Lower leg skin (tissue), 4 donors: ENCODE data around the gene YTHDF1. TPM values are rescaled to one million over a fixed set of nuclear protein-coding genes. Genes with fewer than 3 reads are reported as not detected.

Experiments
- DNase-seq, 2 donors: peaks; one replicate each; pipeline ENCODE4 v3.0.0-alpha.2; 2019; ENCODE audit warnings: low spot score in 2 of 2
- H3K4me3 ChIP-seq: fragments of 200-600 bp; sonication (generic); 2 replicates; pipeline ENCODE4 v1.5.1; 2017; ENCODE audit warnings: mild to moderate bottlenecking, low read depth; ENCODE audit not compliant: poor library complexity, severe bottlenecking
- CTCF ChIP-seq, 3 donors: fragments of 450-650 bp; IDR thresholded peaks; one replicate each; pipeline ENCODE4 v1.5.1; 2016; ENCODE audit warnings: antibody characterized with exemption in 3 of 3, mild to moderate bottlenecking in 3 of 3, moderate library complexity in 2 of 3
- POLR2A ChIP-seq, 2 donors: fragments of 450-650 bp; IDR thresholded peaks; one replicate each; pipeline ENCODE4 v1.6.1; 2016 to 2017; ENCODE audit warnings: antibody characterized with exemption in 2 of 2, mild to moderate bottlenecking in 1 of 2, moderate library complexity in 1 of 2
- WGBS, 2 donors: methylation state at CpG; one replicate each; pipeline ENCODE4 v1.1.5; 2018; 5-methylcytosine and 5-hydroxymethylcytosine counted together
- intact Hi-C: fragments of 100-400 bp; cut with DNase I; formaldehyde crosslinking; loops from one replicate; pipeline ENCODE4 v1.15.0; 2023; ENCODE audit warnings: low total_unique reads
- total RNA-seq, 4 donors: library from RNA; depleted of rRNA; stranded (reverse); fragments of >200 nt; gene quantifications; one replicate each; pipeline ENCODE4 v1.1.0, GENCODE V29; 2016

The YTHDF1 gene
- total RNA-seq, 4 donors from 2014 or later: 28.1 to 32.2 (median 30.6) TPM

DNA sequence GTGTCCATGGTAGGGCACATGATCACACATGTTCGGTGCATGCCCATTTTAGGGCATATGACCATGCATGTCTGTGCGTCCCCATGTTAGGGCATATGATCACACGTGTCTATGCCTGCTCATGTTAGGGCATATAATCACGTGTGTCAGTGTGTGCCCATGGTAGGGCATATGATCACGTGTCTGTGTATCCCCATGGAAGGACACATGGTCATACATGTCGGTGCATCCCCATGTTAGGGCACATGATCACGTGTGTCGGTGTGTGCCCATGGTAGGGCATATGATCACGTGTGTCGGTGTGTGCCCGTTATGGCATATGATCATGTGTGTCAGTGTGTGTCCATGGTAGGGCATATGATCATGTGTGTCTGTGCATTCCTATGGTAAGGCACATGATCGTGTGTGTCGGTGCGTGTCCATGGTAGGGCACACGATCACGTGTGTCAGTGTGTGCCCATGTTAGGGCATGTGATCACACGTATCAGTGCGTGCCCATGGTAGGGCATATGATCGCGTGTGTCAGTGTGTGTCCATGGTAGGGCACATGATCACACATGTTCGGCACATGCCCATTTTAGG, 30.6 kb downstream of the YTHDF1 start:
- TF ChIP-seq POLR2A (IDR thresholded peaks at IDR 0.05) (no peak), CTCF (IDR thresholded peaks at IDR 0.05) (peak in 1 of 3 donors; percentile 24)
- intact Hi-C loops: no loop called here
- H3K4me3 ChIP-seq: no peak overlapping the region
- no peak for DNase-seq
- WGBS, 2 donors: 87 to 89% methylated on average over 21 of the region's 21 CpGs

DNA sequence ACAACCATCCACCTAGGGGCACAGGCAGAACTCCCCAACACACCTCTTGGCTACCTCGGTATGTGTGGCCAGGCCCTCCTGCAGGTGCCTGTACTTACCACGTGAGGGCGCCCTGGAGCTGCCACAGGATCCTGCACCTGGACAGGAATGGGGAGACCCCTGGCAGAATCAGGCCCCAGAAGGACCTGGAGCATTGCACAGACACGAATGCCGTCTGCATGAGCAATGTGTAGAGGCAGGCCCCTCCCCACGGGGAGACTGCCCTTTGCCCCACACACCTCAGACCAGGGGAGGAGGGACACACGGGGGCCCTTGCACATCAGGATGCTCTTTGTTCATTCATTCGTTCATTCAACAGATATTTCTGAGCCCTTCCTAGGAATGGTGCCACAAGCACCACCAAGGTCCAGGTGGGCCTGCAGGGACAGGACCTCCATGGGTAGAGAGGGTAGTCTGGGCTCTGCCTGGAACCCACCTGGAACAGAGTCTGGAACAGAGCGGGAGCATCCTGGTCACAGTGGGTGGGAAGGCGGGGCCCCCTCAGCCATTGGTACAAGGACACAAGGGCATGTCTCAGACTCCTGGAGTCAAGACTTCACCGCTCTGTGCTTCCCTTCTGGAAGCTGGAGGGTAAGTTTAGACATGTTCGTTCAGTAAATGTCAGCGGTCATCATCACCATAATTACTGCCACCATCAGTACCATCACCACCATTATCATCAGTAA, 32.3 kb downstream of the YTHDF1 start:
- no peak for TF ChIP-seq POLR2A (IDR thresholded peaks at IDR 0.05)
- peak in 1 of 3 donors; percentile 10 for TF ChIP-seq CTCF (IDR thresholded peaks at IDR 0.05)
- WGBS, 2 donors: 46 to 52% methylated on average over 13 of the region's 13 CpGs
- DNase-seq: no peak
- intact Hi-C loops: no loop called here
- no peak overlapping the region for H3K4me3 ChIP-seq

DNA sequence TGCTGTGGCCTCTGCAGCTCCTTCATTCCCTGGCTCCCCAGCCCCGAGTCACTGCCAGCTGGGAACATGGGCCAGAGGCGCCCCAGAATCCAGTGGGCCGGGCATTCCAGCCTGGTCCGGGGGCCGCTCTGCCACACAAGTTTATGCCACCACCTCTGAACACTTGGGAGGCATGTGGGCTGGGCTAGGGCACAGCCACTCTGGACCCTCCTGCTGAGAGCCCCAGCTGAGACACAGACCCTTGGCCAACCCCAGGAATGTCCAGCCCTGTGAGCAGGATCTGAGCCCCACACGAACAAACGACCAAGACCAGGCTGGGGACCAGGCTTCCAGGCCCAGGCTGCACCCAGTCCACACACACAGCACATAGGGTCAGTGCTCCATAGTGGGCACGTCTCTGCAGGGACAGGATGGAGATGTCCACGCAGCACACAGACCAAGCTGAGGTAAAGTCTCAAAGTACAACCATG, 33.0 kb downstream of the YTHDF1 start:
- TF ChIP-seq POLR2A (IDR thresholded peaks at IDR 0.05) (no peak), CTCF (IDR thresholded peaks at IDR 0.05) (no peak)
- intact Hi-C loops: no loop called here
- WGBS, 2 donors: 53 to 80% methylated on average over 1 to 8 of the region's 9 CpGs

GRCh38 chr20:63182425-63182824, 33.5 kb downstream of the YTHDF1 start:
- TF ChIP-seq CTCF (IDR thresholded peaks at IDR 0.05) (no peak), POLR2A (IDR thresholded peaks at IDR 0.05) (no peak)
- DNase-seq: no peak
- H3K4me3 ChIP-seq: no peak overlapping the region
- intact Hi-C loops: no loop called here
- 39% methylated on average over 8 of the region's 8 CpGs for WGBS, 2 donors

More for the DNA sequence above, 33.0 kb downstream of the YTHDF1 start:
- no peak for DNase-seq
- H3K4me3 ChIP-seq: no peak overlapping the region

DNA sequence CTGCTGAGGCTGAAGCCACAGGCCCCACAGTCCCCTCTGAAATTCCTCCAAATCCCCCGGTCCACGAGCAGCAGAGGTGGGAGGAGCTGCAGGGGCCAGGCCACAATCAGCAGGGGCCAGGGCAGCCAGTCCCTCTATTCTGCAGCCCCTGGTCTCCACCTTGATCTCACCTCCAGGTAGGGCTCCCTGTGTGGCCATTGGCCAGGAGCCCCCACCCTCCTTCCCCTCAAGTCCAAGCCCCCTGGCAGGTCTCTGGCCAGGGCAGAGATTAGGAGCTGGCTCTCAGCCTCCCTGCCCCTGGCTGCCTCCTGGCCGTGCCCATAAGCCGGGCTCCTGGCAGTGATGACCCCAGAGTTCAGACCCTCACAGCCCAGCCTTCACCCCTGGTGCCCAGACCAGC, 34.7 kb downstream of the YTHDF1 start:
- DNase-seq: no peak
- intact Hi-C loops: no loop called here
- WGBS, 2 donors: 58 to 60% methylated on average over 3 to 4 of the region's 4 CpGs
- TF ChIP-seq POLR2A (IDR thresholded peaks at IDR 0.05) (no peak), CTCF (IDR thresholded peaks at IDR 0.05) (no peak)
- H3K4me3 ChIP-seq: no peak overlapping the region
